SK-N-SH (cell line): ENCODE data around the gene ATRN. TPM values are rescaled to one million over a fixed set of nuclear protein-coding genes. Genes with fewer than 3 reads are reported as not detected.

Experiments
- CTCF ChIA-PET: fragments of 300-600, 350-600 bp; formaldehyde crosslinking; extraction: SDS; loops from one replicate; lab custom pipeline; 2021; lab: Yijun Ruan, JAX
- POLR2A ChIA-PET: fragments of 350-600 bp; sonication (Branson Sonifier 250); formaldehyde crosslinking; extraction: SDS; loops from one replicate; lab custom pipeline; 2020; ENCODE audit warnings: antibody characterized with exemption, inconsistent platforms; lab: Yijun Ruan, JAX
- DNase-seq: peaks from one replicate; pipeline ENCODE4 v3.0.0; 2012
- H2AFZ ChIP-seq: fragments of 200-600 bp; sonication (generic); 2 replicates; pipeline ENCODE4 v1.8.1; 2016; ENCODE audit warnings: antibody characterized with exemption, mild to moderate bottlenecking, low read depth
- H3F3A ChIP-seq: fragments of 200-600 bp; sonication (generic); replicated peaks from 2 replicates; pipeline ENCODE3; 2016; ENCODE audit warnings: antibody characterized with exemption, mild to moderate bottlenecking; ENCODE audit not compliant: insufficient read depth
- H3K27ac ChIP-seq, 2 experiments: fragments of 200-500 bp in 1 of 2; fragments of 200-600 bp in 1 of 2; sonication (Bioruptor generic) in 1 of 2; sonication (generic), shearing (Covaris generic) in 1 of 2; 2 replicates each; pipeline versions ENCODE4 v1.5.1 to v1.6.1; 2014 to 2016; ENCODE audit warnings: low read depth in 2 of 2, inconsistent platforms in 1 of 2, low read length in 1 of 2, mild to moderate bottlenecking in 1 of 2, mixed read lengths in 1 of 2
- H3K27me3 ChIP-seq: fragments of 200-600 bp; sonication (generic), shearing (Covaris generic); 2 replicates; pipeline ENCODE4 v1.6.1; 2016; ENCODE audit warnings: mixed run types; ENCODE audit not compliant: insufficient read depth
- H3K36me3 ChIP-seq, 2 experiments: fragments of 200-500 bp in 1 of 2; fragments of 200-600 bp in 1 of 2; sonication (Bioruptor generic) in 1 of 2; sonication (generic) in 1 of 2; replicated peaks in 1 of 2; 2 replicates each; pipeline versions ENCODE3 to v1.5.1; 2014 to 2016; ENCODE audit warnings: low read length in 1 of 2, mild to moderate bottlenecking in 1 of 2; ENCODE audit not compliant: insufficient read depth in 2 of 2, control insufficient read depth in 1 of 2
- H3K4me1 ChIP-seq, 2 experiments: fragments of 200-500 bp in 1 of 2; fragments of 200-600 bp in 1 of 2; sonication (Bioruptor generic) in 1 of 2; sonication (generic), shearing (Covaris generic) in 1 of 2; 2 replicates each; pipeline versions ENCODE4 v1.5.1 to v1.6.1; 2014 to 2016; ENCODE audit warnings: low read depth in 1 of 2, low read length in 1 of 2, mixed run types in 1 of 2; ENCODE audit not compliant: insufficient read depth in 2 of 2, control insufficient read depth in 1 of 2
- H3K4me2 ChIP-seq: fragments of 200-600 bp; sonication (generic), shearing (Covaris generic); 2 replicates; pipeline ENCODE4 v1.6.1; 2017; ENCODE audit warnings: mixed run types
- H3K4me3 ChIP-seq, 2 experiments: fragments of 200-500 bp in 1 of 2; fragments of 200-600 bp in 1 of 2; sonication (Bioruptor generic) in 1 of 2; sonication (generic), shearing (Covaris generic) in 1 of 2; 2 replicates each; pipeline versions ENCODE4 v1.5.1 to v1.8.1; 2014 to 2016; ENCODE audit warnings: low read depth in 2 of 2, inconsistent platforms in 1 of 2, low read length in 1 of 2, mild to moderate bottlenecking in 1 of 2, mixed read lengths in 1 of 2, moderate library complexity in 1 of 2
- H3K79me2 ChIP-seq: fragments of 200-600 bp; sonication (generic); 2 replicates; pipeline ENCODE4 v1.8.1; 2017; ENCODE audit warnings: mild to moderate bottlenecking; ENCODE audit not compliant: insufficient read depth
- H3K9ac ChIP-seq: fragments of 200-600 bp; sonication (generic); 2 replicates; pipeline ENCODE4 v1.6.1; 2017; ENCODE audit warnings: mixed run types
- H3K9me2 ChIP-seq: fragments of 200-600 bp; sonication (generic); 2 replicates; pipeline ENCODE4 v1.6.1; 2017; ENCODE audit warnings: mixed run types
- H3K9me3 ChIP-seq: fragments of 200-600 bp; sonication (generic); 2 replicates; pipeline ENCODE4 v1.6.1; 2017; ENCODE audit warnings: mixed run types, mild to moderate bottlenecking, moderate library complexity
- H4K20me1 ChIP-seq: fragments of 200-600 bp; sonication (generic); 2 replicates; pipeline ENCODE4 v1.6.1; 2017; ENCODE audit warnings: mild to moderate bottlenecking, mixed run types; ENCODE audit not compliant: insufficient read depth
- CHD2 ChIP-seq: fragments of 150-350 bp; IDR thresholded peaks from 2 replicates; pipeline ENCODE4 v1.6.1; 2018; ENCODE audit warnings: low read length; ENCODE audit not compliant: partially characterized antibody
- CTCF ChIP-seq: fragments of 200-600 bp; sonication (generic); IDR thresholded peaks from 2 replicates; pipeline ENCODE4 v1.6.1; 2017; ENCODE audit warnings: antibody characterized with exemption, mild to moderate bottlenecking, moderate library complexity
- EZH2phosphoT487 ChIP-seq: fragments of 200-600 bp; sonication (generic); IDR thresholded peaks from 2 replicates; pipeline ENCODE4 v1.6.1; 2017; ENCODE audit warnings: low read depth, mixed run types, mild to moderate bottlenecking, antibody characterized with exemption, moderate library complexity, borderline replicate concordance
- GABPA ChIP-seq: IDR thresholded peaks from 2 replicates; pipeline ENCODE4 v1.4.0; 2012; ENCODE audit warnings: low read depth, mild to moderate bottlenecking
- GATA2 ChIP-seq: sonication (generic); formaldehyde crosslinking; IDR thresholded peaks from 2 replicates; pipeline ENCODE4 v1.5.0; 2020; ENCODE audit warnings: mild to moderate bottlenecking, missing genetic modification reagents
- NFIC ChIP-seq: IDR thresholded peaks from 2 replicates; pipeline ENCODE4 v1.4.0; 2012; ENCODE audit warnings: borderline replicate concordance
- POLR2AphosphoS5 ChIP-seq: IDR thresholded peaks from 2 replicates; pipeline ENCODE4 v1.6.1; 2012; ENCODE audit warnings: low read depth, low read length
- RAD21 ChIP-seq: IDR thresholded peaks from 2 replicates; pipeline ENCODE4 v1.6.1; 2012; ENCODE audit warnings: mild to moderate bottlenecking, low read length
- SIN3A ChIP-seq: IDR thresholded peaks from 2 replicates; pipeline ENCODE4 v1.6.1; 2012; ENCODE audit warnings: low read depth, mild to moderate bottlenecking, low read length, moderate library complexity, borderline replicate concordance
- TCF12 ChIP-seq: IDR thresholded peaks from 2 replicates; pipeline ENCODE4 v1.4.0; 2012
- YY1 ChIP-seq: IDR thresholded peaks from 2 replicates; pipeline ENCODE4 v1.4.0; 2012; ENCODE audit warnings: low read depth, mild to moderate bottlenecking
- WGBS: methylation state at CpG from one replicate; pipeline ENCODE4 v1.1.6; 2017; ENCODE audit warnings: low lambda C conversion rate; 5-methylcytosine and 5-hydroxymethylcytosine counted together
- polyA plus RNA-seq, 3 experiments: library from polyadenylated mRNA; depleted of rRNA; stranded (reverse); fragments of >200 nt; gene quantifications; 2 replicates each; pipeline ENCODE4 v1.2.3, GENCODE V29; 2012
- TF ChIP-seq, protein P1 (sequence below): IDR thresholded peaks from 2 replicates; pipeline ENCODE4 v1.4.0; 2012; ENCODE audit warnings: low read depth
- TF ChIP-seq, protein P2 (sequence below): fragments of 150-350 bp; IDR thresholded peaks from 2 replicates; pipeline ENCODE4 v1.6.1; 2017; ENCODE audit warnings: antibody characterized with exemption, low read length, low read depth, borderline replicate concordance
- TF ChIP-seq, protein P3 (sequence below): IDR thresholded peaks from 2 replicates; pipeline ENCODE4; 2012

ATRN gene
- polyA plus RNA-seq, 1 of the 3 experiments (the other 2 are of a cell fraction), result 33.8 TPM

DNA sequence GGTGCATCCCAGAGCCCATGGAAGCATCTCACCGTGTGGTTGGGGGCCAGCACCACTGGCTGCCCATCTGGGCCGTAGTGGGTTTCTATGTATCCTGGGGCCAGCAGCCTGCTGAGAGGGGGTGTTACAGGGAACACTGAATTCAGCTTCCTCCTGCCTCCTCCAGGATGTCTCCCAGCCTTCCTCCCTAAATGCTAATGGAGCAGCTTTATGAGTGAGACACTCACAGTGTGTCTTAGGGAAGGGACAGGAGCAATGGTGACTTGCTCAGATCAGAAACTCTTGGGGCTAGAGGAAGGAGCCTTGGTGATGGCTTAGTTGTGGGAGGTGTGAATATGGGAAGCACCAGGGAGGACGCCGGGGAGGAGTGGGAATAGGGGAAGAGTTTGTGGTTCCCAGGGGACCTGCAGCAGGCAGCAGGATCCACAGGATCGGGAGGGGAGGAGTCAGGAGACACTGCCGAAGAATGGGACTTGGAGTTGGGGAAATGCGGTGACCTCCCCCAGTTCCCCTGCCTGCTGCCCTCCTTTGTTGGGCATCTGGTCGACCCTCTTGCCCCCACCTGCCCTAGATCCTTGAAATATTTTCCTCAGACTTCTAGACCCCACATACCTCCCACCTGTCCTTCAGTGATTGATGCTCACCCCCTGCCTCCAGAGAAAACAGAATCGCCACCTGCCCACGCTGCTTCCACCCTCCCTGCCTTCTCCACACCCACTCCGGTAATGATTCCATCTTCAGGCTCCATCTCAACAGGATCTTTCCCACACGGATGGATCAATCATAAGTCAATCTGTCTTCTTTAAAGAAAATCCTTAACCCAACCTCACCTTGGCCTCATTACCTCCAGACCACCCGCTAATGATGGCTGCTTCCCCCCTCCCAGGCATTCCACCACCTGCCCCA lies 204.4 kb downstream of the ATRN start:
- H3K4me2 ChIP-seq, result no peak overlapping the region
- no peaks in the 10 kb centered on the region for H3K9me3 ChIP-seq
- H3K9ac ChIP-seq, result no peak overlapping the region
- H3K27ac ChIP-seq, result no peak overlapping the region
- H3K4me3 ChIP-seq, result no peak overlapping the region
- H3K36me3 ChIP-seq, result no peaks in the 10 kb centered on the region
- peaks cover 3% of the 10 kb centered on the region for H3F3A ChIP-seq
- H3K79me2 ChIP-seq, result no peaks in the 10 kb centered on the region
- H2AFZ ChIP-seq, result no peak overlapping the region
- peaks cover 18 to 19% of the 10 kb centered on the region in 2 experiments; a peak in 2 of 4 replicates for H3K4me1 ChIP-seq
- DNase-seq, result no peak
- H3K27me3 ChIP-seq, result peaks cover 49% of the 10 kb centered on the region
- 20% methylated on average over 13 of the region's 13 CpGs for WGBS
- H3K9me2 ChIP-seq, result no peaks in the 10 kb centered on the region
- CTCF ChIA-PET, result interaction anchor here (0.6 to 18.7 kb wide), 31 partner anchors 7 to 321 kb away, joined by 3 to 301 read pairs (median 10); partner anchors contain the start of genes ADISSP, AP5S1, CENPB and SIGLEC1
- no peak for TF ChIP-seq NFIC
- TF ChIP-seq POLR2AphosphoS5, result no peak
- POLR2A ChIA-PET, result no interaction called here
- H4K20me1 ChIP-seq, result no peaks in the 10 kb centered on the region

DNA sequence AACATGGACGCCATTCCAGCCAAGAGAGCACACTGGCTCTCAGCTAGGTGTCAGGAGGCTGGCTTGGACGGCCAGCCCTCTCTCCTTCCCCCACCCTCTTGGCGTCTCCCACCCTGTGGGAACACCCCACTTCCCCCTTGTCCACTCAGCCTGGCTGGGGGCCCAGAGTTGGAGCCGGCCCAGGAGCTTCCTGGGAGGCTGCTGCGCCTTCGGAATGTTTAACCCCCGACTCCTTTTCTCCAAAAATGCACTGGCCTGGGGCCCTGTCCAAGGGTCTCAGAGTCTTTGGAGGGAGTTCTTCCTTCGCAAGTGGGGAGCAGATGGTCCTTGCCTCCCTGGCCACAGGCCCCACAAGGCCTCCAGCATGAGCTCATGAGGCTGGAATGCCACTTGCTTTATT lies 206.9 kb downstream of the ATRN start:
- no peak overlapping the region for H3K4me3 ChIP-seq
- H3K9me2 ChIP-seq, result no peaks in the 10 kb centered on the region
- no peaks in the 10 kb centered on the region for H4K20me1 ChIP-seq
- H3K27ac ChIP-seq, result no peak overlapping the region
- TF ChIP-seq, protein P1, sequence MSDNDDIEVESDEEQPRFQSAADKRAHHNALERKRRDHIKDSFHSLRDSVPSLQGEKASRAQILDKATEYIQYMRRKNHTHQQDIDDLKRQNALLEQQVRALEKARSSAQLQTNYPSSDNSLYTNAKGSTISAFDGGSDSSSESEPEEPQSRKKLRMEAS, result 0 out of 2 replicates have a peak, but pooled peaks have one; percentile 28
- TF ChIP-seq, protein P2, sequence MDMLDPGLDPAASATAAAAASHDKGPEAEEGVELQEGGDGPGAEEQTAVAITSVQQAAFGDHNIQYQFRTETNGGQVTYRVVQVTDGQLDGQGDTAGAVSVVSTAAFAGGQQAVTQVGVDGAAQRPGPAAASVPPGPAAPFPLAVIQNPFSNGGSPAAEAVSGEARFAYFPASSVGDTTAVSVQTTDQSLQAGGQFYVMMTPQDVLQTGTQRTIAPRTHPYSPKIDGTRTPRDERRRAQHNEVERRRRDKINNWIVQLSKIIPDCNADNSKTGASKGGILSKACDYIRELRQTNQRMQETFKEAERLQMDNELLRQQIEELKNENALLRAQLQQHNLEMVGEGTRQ, result no peak
- peak; percentile 48 for TF ChIP-seq TCF12
- POLR2A ChIA-PET, result no interaction called here
- no peaks in the 10 kb centered on the region for H3K36me3 ChIP-seq
- no peak overlapping the region for H2AFZ ChIP-seq
- peaks cover 19 to 24% of the 10 kb centered on the region in 2 experiments; a peak in 2 of 4 replicates for H3K4me1 ChIP-seq
- no peak overlapping the region for H3K9ac ChIP-seq
- H3K9me3 ChIP-seq, result no peaks in the 10 kb centered on the region
- no peaks in the 10 kb centered on the region for H3K79me2 ChIP-seq
- H3K4me2 ChIP-seq, result peak overlapping the region; percentile 50; the same call in 1 of the 2 replicates
- no peak for DNase-seq
- CTCF ChIA-PET, result interaction anchor here (1.5 to 18.7 kb wide), 21 partner anchors 9 to 407 kb away, joined by 3 to 301 read pairs (median 13); partner anchors contain the start of genes ADISSP, AP5S1, CENPB and SIGLEC1
- WGBS, result 63% methylated on average over 7 of the region's 8 CpGs
- peaks cover 3% of the 10 kb centered on the region for H3F3A ChIP-seq
- H3K27me3 ChIP-seq, result peaks cover 38% of the 10 kb centered on the region

DNA sequence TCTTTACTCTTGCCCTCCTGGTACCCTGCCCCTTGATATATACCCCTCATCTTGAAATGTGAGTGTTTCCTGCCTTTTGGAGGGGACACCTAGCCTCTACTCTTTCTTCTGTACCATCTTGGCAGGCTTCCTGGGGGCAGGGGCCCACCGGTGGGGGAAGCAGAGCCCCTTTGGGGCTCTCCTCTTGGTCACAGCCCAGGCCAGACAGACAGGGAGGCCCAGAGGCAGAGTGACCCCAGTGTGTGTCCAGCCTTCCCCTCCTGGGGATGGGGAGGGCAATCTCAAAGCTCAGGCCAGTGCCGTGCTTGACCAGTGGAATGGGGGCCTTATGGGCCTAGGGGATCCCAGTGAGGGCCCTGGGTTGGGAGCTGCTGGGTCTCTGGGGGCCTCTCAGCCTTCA lies 207.4 kb downstream of the ATRN start:
- no peak overlapping the region for H3K9ac ChIP-seq
- no peak overlapping the region for H2AFZ ChIP-seq
- peaks cover 3% of the 10 kb centered on the region for H3F3A ChIP-seq
- H3K4me2 ChIP-seq, result no peak overlapping the region
- peaks cover 19 to 24% of the 10 kb centered on the region in 2 experiments; a peak in 2 of 4 replicates for H3K4me1 ChIP-seq
- peaks cover 33% of the 10 kb centered on the region for H3K27me3 ChIP-seq
- no peaks in the 10 kb centered on the region for H3K36me3 ChIP-seq
- no peak for DNase-seq
- POLR2A ChIA-PET, result no interaction called here
- H4K20me1 ChIP-seq, result no peaks in the 10 kb centered on the region
- no peaks in the 10 kb centered on the region for H3K9me2 ChIP-seq
- H3K4me3 ChIP-seq, result no peak overlapping the region
- no peaks in the 10 kb centered on the region for H3K9me3 ChIP-seq
- CTCF ChIA-PET, result interaction anchor here (1.3 to 18.7 kb wide), 15 partner anchors 9 to 407 kb away, joined by 3 to 301 read pairs (median 16); partner anchors contain the start of genes ADISSP, AP5S1, CENPB and SIGLEC1
- 86% methylated on average over 2 of the region's 2 CpGs for WGBS
- no peak overlapping the region for H3K27ac ChIP-seq
- no peaks in the 10 kb centered on the region for H3K79me2 ChIP-seq
- TF ChIP-seq, protein P2, result no peak
- TF ChIP-seq YY1, result no peak
- TF ChIP-seq CHD2, result no peak
- TF ChIP-seq GATA2, result no peak
- TF ChIP-seq EZH2phosphoT487, result no peak
- TF ChIP-seq SIN3A, result no peak
- no peak for TF ChIP-seq GABPA
- TF ChIP-seq, protein P3, sequence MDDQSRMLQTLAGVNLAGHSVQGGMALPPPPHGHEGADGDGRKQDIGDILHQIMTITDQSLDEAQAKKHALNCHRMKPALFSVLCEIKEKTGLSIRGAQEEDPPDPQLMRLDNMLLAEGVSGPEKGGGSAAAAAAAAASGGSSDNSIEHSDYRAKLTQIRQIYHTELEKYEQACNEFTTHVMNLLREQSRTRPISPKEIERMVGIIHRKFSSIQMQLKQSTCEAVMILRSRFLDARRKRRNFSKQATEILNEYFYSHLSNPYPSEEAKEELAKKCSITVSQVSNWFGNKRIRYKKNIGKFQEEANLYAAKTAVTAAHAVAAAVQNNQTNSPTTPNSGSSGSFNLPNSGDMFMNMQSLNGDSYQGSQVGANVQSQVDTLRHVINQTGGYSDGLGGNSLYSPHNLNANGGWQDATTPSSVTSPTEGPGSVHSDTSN, result no peak
- no peak for TF ChIP-seq CTCF
- no peak for TF ChIP-seq RAD21
